Vagina (tissue), 2 donors: ENCODE measurements around the gene EPHA3.

Source experiments
- CTCF ChIP-seq, 3 experiments: fragments of 450-650 bp in 2 of 3; fragments of 200-600 bp in 1 of 3; sonication (generic) in 1 of 3; IDR thresholded peaks; one replicate each; pipeline ENCODE4 v1.5.1; 2017 to 2019; ENCODE audit warnings: antibody characterized with exemption in 3 of 3, mild to moderate bottlenecking in 2 of 3, moderate library complexity in 2 of 3
- POLR2A ChIP-seq, 2 donors: fragments of 450-650 bp; IDR thresholded peaks; one replicate each; pipeline ENCODE4 v1.6.1; 2017; ENCODE audit warnings: antibody characterized with exemption in 2 of 2, mild to moderate bottlenecking in 2 of 2, moderate library complexity in 2 of 2
- POLR2AphosphoS5 ChIP-seq, 2 donors: sonication (generic); formaldehyde crosslinking; IDR thresholded peaks; one replicate each; pipeline ENCODE4 v1.9.0; 2017; ENCODE audit warnings: antibody characterized with exemption in 2 of 2, mild to moderate bottlenecking in 2 of 2, low read depth in 1 of 2; ENCODE audit not compliant: insufficient read depth in 1 of 2

- TF ChIP-seq POLR2A (IDR thresholded peaks at IDR 0.05), result no peak
- TF ChIP-seq CTCF (IDR thresholded peaks at IDR 0.05), result no peak
- TF ChIP-seq POLR2AphosphoS5 (IDR thresholded peaks at IDR 0.05; ENCODE audit: insufficient read depth in 1 of 2, low read depth in 1 of 2), result no peak
These were observed 387.3 kb downstream of the EPHA3 start for GRCh38 chr3:89494734-89495133.
